ENCODE data around the gene LRIT2.
"Not testable (repeated sequence)": the region's sequence is repeated elsewhere in the genome, so short reads cannot be mapped to it uniquely, and the experiment has no call there.

LRIT2 gene

GRCh38 chr10:84204122-84204521, 21.2 kb downstream of the LRIT2 start:
- DNase-seq: no peak

DNA sequence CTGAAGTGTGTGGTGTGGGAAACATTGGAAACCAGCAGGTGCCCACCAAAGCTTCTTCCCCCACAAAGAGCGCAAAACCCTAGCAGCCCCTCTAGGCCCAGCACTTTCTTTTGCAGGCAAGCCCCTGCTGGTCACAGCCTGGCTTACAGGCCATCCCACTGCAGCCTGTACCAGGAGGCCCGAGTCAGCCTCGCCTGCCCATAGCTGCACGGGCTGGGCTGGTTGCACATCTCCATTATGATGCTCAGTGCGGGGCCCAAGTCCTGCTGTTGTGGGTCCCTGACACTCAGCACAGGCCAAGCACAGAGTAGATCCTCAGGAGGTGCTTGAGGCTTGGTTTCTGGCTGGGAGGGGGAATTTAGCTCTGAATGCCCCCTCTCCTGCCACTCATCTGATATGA, 23.0 kb downstream of the LRIT2 start:
- DNase-seq: no peak

DNA sequence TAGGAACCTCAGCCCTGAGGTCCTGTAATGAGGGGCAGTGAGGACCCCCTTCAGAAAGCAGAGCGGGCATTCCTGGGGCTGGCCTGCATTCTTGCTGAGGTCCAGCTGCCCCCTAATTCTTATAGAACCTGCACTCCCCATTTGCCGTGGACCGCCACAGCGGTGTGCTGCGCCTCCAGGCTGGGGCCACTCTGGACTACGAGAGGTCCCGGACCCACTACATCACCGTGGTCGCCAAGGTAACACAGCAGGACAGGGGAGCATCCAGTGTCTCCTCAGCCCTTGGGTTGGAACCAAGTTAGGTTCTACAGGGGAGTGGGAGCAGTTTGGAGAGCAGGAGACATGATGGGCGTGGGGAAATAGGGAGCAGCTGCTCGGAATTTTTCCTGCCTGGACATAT, 23.7 kb downstream of the LRIT2 start:
- DNase-seq: no peak

DNA sequence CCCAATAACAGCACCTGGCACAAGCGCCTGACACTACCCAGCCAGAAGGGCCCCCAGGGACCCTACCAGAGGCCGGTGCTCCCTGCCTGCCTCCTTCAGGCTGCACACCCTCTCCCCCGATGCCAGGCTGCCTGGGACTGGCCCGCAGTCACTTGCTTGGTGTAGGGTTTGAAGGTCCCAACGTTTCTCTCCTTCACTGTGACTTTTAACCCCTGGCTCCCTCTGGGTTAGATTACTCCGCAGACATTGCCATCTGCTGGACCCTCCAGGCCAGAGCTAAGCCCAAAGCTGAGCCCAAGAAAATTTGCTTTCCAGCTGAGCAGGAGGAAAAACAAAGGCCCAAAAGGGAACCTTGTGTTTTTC, 24.1 kb downstream of the LRIT2 start:
- no peak for DNase-seq

DNA sequence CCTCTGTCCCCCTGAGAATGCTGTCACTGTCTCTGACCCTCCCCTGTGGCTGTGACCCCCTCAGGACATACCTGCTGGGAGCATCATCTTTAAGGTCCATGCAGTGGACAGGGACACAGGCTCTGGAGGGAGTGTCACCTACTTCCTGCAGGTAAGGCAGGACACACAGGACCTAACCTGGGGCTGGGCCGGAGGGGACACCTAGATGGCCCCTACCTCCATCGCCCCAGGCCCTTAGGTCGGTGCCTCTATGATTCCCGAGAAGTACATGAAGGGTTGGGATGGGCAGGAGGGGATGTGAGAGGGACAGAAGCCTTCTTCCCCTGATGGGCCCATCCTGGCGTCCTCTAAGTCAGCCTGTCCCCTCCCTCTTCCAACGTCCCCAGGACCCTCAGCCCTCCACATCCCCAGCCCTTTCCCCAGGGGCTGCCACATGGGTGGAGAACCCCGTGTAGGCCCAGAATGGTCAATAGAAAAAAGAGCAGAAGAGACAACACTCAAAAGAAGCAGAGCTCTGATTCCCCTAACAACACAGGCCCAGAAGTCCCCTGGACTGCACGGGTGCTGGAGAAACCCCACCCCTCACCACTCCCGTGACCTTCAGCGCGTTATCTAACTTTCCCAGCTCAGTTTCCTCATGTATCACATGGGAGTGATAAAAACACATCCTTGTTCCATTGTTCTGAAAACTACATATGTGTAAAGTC, 24.7 kb downstream of the LRIT2 start:
- DNase-seq: no peak

GRCh38 chr10:84198206-84198915, 27.0 kb downstream of the LRIT2 start:
- DNase-seq: no peak

GRCh38 chr10:84197643-84198042, 27.7 kb downstream of the LRIT2 start:
- no peak for DNase-seq

- DNase-seq: no peak
Observed at GRCh38 chr10:84196941-84197340, 28.4 kb downstream of the LRIT2 start.

GRCh38 chr10:84196083-84196482, 29.3 kb downstream of the LRIT2 start:
- no peak for DNase-seq

GRCh38 chr10:84195044-84195830, 30.1 kb downstream of the LRIT2 start:
- no peak for DNase-seq

- no peak for DNase-seq
Observed at GRCh38 chr10:84194424-84195043, 30.8 kb downstream of the LRIT2 start, which contains the start of gene CDHR1. Gene CDHR1, plus strand, starts transcription at chr10:84194537. Its CDS starts 224 bp downstream, at chr10:84194761.

- no peak for DNase-seq
Observed at GRCh38 chr10:84193846-84194423, 31.4 kb downstream of the LRIT2 start.

DNA sequence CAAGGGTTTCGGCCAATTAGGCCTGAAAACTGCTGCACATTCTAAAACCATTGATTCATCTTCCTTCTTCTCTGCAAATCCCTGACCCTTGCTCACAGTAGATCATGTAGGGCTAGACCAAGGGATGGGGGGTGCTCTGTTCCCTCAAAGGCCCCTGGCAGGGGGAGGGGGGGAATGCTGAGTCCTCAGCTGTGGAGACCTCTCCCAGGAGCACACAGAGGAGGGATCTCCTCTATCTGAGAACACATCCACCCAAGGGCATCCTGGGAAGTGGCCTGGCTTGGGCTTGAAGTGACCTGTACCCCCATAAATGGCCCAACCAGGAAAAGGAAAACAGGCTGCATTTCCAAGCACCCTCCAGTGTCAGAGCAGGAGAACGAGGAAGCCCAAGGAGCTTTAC, 32.0 kb downstream of the LRIT2 start:
- DNase-seq: no peak

DNA sequence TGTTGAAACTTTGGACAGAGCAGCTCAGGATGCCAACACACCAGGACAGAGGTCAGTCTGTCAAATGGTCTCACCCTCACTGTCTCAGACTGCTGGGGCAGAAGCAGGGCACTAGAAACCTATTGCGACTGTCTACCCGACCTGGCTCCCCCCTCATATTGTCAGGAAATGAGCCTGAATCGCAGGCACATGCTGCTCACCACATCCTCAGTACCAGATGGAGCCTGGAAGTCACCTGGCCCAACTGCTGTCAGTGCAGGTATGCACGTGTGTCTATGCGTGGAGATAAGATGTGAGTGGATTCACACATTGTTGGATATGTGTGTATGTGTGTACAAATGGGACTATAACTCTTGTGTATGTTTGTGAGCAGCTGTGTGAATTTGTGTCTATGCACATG, 34.2 kb downstream of the LRIT2 start:
- DNase-seq: no peak

DNA sequence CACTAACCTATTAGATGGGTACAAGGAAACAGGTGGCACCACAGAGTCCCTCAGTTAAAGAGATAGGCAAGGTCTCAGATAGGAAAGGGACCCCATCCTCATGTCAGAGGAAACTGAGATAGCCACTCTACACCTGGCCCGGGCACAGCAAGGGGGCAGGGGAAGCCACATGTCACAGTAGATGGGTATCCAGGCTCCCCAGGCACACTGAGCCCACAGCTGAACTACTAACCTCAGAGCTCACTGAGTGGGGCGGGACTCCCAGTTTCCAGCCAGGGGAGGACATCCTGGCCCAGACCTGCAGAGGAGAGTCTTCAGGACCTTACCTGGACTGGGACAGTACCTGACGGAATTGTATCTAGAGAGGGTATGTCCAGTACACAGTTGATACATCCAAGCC, 34.7 kb downstream of the LRIT2 start:
- DNase-seq: no peak

DNA sequence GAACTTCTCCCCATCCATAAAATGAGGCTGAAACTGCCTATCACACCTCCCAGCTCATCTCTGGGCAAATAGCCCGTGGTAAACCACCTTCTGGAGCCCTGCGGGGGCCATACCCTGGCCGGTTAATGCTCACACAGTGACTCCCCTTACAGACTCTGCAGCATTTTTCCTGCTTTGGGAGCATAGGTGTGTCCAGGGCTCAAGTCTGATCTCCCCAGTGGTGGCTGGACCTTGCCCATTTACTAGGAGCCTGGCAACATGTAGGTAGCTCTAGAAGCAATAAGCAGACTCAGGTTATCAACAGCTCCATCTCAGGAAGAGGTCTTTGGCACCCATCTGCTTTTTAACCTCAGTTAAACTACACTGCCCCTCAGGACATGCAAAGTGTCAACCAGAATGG, 36.5 kb downstream of the LRIT2 start:
- DNase-seq: no peak

GRCh38 chr10:84185526-84186175, 39.7 kb downstream of the LRIT2 start:
- DNase-seq: no peak

GRCh38 chr10:84184517-84184916, 40.8 kb downstream of the LRIT2 start:
- no peak for DNase-seq

DNA sequence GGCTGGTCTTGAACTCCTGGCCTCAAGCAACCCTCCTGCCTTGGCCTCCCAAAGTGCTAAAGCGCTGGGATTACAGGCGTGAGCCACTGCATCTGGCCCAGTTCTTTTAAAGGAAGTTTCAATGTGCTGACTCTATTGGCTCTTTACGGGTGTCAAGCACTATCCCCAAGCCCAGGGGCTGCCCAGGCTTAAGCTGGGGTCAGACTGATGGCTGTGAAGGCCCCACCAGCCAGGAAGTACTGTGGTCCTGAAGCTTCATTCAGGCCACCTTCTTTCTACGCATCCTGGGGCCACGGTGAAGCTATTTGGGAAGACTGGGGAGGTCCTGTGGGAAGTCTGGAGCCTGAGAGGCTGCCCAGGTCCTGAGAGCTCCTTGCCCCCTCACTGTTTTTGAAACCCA, 43.7 kb downstream of the LRIT2 start:
- DNase-seq: no peak

DNA sequence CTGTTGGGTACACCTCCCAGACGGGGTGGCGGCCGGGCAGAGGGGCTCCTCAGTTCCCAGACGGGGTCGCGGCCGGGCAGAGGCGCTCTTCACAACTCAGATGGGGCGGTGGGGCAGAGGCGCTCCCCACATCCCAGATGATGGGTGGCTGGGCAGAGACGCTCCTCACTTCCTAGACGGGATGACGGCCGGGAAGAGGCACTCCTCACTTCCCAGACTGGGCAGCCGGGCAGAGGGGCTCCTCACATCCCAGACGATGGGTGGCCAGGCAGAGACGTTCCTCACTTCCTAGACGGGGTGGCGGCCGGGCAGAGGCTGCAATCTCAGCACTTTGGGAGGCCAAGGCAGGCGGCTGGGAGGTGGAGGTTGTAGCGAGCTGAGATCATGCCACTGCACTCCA, 45.0 kb downstream of the LRIT2 start:
- DNase-seq: not testable (repeated sequence)

- no peak for DNase-seq
Observed at GRCh38 chr10:84179059-84179710, 46.2 kb downstream of the LRIT2 start.

GRCh38 chr10:84178160-84178609, 47.2 kb downstream of the LRIT2 start:
- DNase-seq: no peak

All from SHP77 treated with DMSO at 0.1 percent for 48 hours (cell line).